ENCODE data around the gene PTTG1IP.
"Not testable (repeated sequence)": the region's sequence is repeated elsewhere in the genome, so short reads cannot be mapped to it uniquely, and the experiment has no call there.

Gene PTTG1IP

GRCh38 chr21:44838951-44839350 is 34.5 kb downstream of the PTTG1IP start:
- DNase-seq = no peak

- DNase-seq = no peak
Observed at GRCh38 chr21:44838039-44838895, 35.2 kb downstream of the PTTG1IP start.

GRCh38 chr21:44837537-44837936 is 36.0 kb downstream of the PTTG1IP start:
- no peak for DNase-seq

GRCh38 chr21:44836666-44837471 is 36.6 kb downstream of the PTTG1IP start:
- DNase-seq = no peak

DNA sequence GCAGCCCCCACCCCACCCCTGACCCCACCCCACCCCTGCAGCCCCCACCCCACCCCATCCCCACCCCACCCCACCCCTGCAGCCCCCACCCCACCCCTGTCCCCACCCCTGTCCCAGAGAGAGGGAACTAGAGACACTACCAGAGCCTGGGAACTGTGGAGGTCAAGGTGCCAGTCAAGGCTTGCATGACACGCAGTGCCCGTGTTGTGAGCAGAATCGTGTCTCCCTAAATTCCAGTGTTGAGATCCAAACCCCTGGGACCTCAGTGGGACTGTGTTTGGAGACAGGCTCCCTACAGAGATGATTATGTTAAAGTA is 37.2 kb downstream of the PTTG1IP start:
- DNase-seq = no peak

DNA sequence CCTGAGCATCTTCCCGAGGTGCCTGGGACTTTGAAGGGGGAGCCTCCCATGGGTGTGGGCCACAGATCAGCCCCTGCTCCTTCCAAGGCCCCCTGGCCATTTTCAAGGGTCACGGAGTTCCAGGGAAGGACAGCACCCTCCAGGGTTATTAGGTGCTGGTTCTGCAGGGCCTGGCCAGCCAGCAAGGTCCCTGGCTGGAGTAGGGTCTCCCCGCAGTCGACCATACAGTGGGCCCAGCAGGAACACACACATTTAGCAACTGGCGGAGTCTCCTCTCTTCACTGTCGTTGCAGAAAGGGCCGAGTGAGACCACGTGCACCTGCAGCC is 37.9 kb downstream of the PTTG1IP start:
- DNase-seq = no peak

DNA sequence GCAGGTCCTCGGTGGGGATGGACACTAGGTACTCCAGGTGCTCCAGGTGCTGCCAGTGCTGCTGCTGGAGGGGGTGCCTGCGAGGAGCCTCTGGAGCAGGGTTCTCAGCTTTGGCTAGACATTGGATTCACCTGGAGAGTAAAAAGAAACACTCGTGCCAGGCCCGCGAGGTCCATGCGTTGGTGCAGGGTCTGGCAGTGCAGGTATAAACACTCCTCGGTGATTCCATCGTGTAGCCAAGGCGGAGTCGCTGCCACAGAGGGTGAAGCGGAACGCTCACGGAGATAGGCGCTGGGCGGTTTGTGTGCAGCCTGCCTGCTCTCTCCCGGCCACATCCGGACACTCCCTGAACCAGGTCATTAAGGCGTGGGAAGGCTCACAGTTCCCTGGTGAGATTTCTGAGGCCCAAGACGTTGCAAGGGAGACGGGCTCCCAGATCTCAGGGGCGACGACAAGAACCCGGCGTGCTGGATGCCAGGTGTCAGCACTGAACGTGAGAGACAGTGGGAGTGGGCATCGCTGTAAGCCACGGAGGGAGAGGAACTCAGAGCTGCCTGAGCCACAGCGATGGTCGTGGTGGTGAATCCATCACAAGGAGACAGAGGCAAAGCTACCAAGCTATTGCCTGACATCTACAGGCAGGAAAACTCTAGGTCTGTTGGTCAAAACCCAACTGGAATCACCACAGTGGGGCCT is 38.4 kb downstream of the PTTG1IP start:
- no peak for DNase-seq

GRCh38 chr21:44834231-44834950 is 39.1 kb downstream of the PTTG1IP start:
- DNase-seq = no peak

DNA sequence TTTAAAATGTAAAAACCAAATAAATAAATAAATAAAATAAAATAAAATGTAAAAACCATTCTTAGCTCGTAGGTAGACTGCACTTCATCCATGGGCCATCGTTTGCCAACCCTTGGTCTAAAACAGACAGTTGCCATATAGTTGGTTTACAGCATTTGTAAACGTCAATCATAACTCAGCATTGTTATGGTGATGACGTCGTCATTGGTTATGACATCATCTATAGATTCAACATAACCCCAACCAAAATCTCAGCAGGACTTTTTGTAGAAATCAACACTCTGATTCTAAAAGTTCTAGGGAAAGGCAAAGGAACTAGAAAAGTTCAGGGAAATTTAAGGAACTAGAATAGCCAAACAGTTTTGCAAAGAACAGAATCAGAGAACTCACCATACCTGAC is 39.8 kb downstream of the PTTG1IP start:
- no peak for DNase-seq

GRCh38 chr21:44832516-44833255 is 40.8 kb downstream of the PTTG1IP start:
- DNase-seq = not testable (repeated sequence)

- DNase-seq = no peak
Observed at GRCh38 chr21:44831227-44831860, 42.1 kb downstream of the PTTG1IP start.

DNA sequence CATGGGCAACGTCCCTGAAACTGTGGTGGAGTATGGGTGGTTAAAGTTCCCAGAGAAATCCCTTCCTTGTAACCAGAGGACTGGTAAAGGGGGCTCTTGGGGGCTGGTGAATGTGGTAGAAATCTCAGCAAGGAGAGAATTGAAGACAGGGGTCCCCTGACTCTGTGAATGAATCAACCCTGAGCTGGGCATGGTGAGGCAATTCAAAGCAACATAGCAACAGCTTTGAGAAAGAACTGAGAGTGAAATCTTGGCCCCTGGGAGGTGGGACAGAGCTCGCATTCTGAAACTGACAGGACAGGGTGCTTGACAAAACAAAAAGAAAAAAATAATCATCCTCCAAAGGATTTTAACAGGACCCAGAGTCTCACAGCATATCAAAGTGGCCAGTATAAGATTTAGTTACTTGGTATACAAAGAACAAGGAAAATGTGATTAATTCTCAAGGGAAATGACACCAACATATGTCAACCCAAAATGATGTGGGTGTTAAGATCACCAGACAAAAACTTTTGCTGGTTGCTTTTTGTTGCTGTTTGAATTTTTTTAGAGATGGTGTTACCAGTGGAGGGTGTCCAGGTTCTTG is 43.9 kb downstream of the PTTG1IP start:
- DNase-seq = peak; percentile 39

DNA sequence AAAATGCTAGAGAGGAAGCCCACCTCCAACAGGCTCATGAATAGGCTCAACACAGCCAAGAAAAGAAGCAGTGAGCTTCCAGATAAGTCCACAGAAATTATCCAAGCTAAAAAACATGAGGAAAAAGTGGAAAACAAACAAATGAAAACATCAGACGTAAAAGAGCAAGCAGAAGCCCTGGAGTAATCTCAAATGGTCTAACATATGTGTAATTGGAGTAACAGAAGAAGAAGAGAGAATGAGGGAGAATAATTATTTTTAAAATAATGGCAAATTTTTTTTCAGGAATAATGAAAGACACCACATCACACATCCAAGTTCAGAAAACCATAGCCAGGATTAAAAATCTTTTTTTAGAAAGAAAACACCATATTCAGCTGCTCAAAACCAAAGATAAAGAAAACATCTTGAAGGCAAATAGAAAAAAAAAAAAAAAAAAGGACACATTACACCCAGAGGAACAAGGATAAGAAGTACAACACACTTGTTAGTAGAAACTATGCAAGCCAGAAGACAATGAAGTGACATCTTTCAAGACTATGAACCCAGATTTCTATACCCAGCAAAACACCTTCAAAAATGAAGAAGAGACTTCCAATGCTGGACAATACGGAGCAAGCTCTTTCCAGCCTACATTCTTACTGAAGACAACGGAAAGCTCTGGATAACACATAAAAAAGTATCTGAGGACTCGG is 45.0 kb downstream of the PTTG1IP start:
- DNase-seq = no peak

GRCh38 chr21:44823179-44823660 is 50.3 kb downstream of the PTTG1IP start:
- DNase-seq = no peak

GRCh38 chr21:44822484-44823178 is 50.9 kb downstream of the PTTG1IP start:
- no peak for DNase-seq

DNA sequence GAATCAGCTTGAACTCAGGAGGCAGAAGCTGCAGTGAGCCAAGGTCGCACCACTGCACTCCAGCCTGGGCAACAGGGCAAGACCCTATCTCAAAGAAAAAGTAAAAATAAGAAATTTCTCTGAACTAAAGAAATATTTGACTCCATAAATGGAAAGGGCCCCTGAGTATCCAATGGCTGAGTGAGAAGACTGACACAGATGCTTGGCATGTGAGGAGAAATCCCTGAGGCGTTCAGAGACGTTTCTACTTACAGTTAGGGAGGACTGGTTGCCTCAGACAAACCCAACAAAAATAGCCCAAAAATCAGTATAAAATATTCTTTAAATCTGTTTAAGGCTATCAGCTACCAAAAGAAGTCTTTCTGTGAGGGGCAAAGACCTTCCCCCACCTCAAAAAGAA is 52.6 kb downstream of the PTTG1IP start:
- DNase-seq = no peak

GRCh38 chr21:44819283-44820243 is 53.9 kb downstream of the PTTG1IP start:
- no peak for DNase-seq

GRCh38 chr21:44818640-44819011 is 54.9 kb downstream of the PTTG1IP start:
- DNase-seq = no peak
